GM10266 (cell line): Measurements from ENCODE around the gene MUC5B.

Source experiments
- DNase-seq: peaks from one replicate; pipeline ENCODE4 v3.0.0; 2012; ENCODE audit errors: extremely low spot score
- TF ChIP-seq, protein P1 (sequence below): IDR thresholded peaks from 2 replicates; pipeline ENCODE4 v1.5.1; 2012; ENCODE audit warnings: mild to moderate bottlenecking, low read depth; ENCODE audit not compliant: control insufficient read depth, insufficient read depth; ENCODE audit errors: missing control alignments

The MUC5B gene

GRCh38 chr11:1252371-1253102 is 29.7 kb downstream of the MUC5B start:
- TF ChIP-seq, protein P1, sequence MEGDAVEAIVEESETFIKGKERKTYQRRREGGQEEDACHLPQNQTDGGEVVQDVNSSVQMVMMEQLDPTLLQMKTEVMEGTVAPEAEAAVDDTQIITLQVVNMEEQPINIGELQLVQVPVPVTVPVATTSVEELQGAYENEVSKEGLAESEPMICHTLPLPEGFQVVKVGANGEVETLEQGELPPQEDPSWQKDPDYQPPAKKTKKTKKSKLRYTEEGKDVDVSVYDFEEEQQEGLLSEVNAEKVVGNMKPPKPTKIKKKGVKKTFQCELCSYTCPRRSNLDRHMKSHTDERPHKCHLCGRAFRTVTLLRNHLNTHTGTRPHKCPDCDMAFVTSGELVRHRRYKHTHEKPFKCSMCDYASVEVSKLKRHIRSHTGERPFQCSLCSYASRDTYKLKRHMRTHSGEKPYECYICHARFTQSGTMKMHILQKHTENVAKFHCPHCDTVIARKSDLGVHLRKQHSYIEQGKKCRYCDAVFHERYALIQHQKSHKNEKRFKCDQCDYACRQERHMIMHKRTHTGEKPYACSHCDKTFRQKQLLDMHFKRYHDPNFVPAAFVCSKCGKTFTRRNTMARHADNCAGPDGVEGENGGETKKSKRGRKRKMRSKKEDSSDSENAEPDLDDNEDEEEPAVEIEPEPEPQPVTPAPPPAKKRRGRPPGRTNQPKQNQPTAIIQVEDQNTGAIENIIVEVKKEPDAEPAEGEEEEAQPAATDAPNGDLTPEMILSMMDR = no peak
- no peak for DNase-seq

DNA sequence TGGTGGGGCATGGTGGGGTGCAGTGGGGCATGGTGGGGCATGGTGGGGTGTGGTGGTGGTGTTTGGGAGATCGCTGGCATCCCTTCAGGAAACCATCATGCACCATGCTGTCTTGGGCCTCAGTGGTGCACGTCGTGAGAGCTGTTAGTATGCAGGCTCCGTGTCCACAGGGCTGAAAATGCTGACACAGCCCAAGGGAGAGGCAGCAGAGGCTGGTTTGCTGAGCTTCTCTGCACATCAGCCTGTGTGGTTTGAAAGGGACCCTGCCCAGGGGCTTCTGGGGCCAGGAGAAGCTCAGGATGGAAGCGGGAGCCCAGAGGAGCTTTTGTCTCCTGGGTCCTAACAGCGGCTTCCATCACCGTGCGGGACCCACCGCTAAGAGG is 30.2 kb downstream of the MUC5B start:
- DNase-seq = no peak
- TF ChIP-seq, protein P1 = no peak

GRCh38 chr11:1254086-1254648 is 31.3 kb downstream of the MUC5B start:
- TF ChIP-seq, protein P1 = no peak
- no peak for DNase-seq

- DNase-seq = no peak
- TF ChIP-seq, protein P1 = no peak
Observed at GRCh38 chr11:1254733-1255132, 31.9 kb downstream of the MUC5B start.

- TF ChIP-seq, protein P1 = no peak
- no peak for DNase-seq
Observed at GRCh38 chr11:1255151-1255550, 32.3 kb downstream of the MUC5B start.

DNA sequence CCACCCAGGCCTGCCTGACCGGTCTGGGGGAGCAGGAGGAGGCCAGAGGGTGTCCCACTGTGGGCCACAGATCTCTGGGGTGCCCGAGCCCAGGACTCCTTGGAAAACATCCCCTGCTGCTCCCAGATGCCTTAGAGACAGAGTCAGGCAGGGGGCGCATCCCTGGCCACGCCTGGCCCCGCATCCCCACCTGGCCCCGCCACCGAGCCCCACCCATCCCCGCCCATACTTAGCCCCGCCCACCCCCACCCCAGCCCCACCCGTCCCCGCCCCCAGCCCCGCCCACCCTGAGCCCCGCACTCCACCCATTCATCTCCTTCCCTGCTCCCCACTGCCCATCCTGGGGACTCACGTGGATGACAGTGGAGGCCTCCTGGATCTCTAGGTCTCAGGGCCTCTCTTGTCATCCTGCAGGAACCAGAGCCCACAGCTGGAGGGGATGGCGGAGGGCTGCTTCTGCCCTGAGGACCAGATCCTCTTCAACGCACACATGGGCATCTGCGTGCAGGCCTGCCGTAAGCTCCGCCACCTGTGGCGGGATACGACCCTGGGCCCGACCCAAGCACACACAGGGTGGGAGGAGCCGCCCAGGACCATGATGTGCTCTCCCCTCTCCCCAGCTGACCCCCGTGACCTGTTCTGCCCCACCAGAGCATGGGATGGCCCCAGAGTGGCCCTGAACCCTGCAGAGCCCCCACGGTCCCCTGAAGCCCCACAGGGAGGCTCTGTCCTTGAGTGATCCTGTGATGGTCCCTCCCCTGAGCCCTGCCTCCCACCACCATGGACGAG is 33.6 kb downstream of the MUC5B start:
- TF ChIP-seq, protein P1 = no peak
- no peak for DNase-seq

DNA sequence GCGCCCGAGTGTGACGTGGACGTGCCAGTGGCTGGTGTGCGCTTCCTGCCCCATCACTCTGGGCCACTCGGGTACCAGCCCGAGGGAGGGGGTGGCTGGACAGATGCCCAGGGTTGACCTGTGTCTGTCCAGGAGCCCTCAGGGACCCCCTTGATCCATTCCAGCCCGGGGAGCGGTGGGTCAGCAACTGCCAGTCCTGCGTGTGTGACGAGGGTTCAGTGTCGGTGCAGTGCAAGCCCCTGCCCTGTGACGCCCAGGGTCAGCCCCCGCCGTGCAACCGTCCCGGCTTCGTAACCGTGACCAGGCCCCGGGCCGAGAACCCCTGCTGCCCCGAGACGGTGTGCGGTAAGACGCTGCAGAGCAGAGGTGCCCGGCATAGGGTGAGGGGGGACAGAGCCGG is 34.5 kb downstream of the MUC5B start:
- DNase-seq = no peak
- TF ChIP-seq, protein P1 = no peak
